Loucy (cell line): ENCODE data around the gene MOSMO.

Source experiments
- EZH2phosphoT487 ChIP-seq: fragments of 200-600 bp; IDR thresholded peaks from 2 replicates; pipeline ENCODE4 v1.6.1; 2018; ENCODE audit warnings: antibody characterized with exemption, mild to moderate bottlenecking, moderate library complexity, borderline replicate concordance
- TF ChIP-seq, protein P1 (sequence below): fragments of 200-600 bp; sonication (generic); conservative IDR thresholded peaks from 2 replicates; pipeline ENCODE4 v1.5.1; 2014; ENCODE audit warnings: mild to moderate bottlenecking, antibody characterized with exemption, low read length

DNA sequence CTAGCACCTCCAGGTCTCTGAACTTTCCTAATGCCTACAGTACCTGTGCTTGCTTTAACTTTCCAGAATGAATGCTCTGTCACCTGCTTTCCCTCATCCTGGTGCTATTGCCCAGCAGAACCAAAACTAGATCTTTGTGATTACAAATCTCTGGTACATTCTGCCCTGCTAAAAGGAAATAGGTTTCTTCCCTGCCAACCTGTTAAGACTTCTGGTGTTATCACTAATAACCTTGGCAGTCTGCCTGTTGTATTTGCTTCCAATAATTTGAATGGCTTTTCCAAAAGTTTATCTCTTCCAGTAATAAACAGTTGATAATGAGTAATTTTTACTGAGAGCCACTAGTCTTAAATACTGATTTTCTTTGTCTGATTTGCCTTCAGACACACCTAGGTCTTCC lies 22.4 kb upstream of the MOSMO start:
- TF ChIP-seq, protein P1, sequence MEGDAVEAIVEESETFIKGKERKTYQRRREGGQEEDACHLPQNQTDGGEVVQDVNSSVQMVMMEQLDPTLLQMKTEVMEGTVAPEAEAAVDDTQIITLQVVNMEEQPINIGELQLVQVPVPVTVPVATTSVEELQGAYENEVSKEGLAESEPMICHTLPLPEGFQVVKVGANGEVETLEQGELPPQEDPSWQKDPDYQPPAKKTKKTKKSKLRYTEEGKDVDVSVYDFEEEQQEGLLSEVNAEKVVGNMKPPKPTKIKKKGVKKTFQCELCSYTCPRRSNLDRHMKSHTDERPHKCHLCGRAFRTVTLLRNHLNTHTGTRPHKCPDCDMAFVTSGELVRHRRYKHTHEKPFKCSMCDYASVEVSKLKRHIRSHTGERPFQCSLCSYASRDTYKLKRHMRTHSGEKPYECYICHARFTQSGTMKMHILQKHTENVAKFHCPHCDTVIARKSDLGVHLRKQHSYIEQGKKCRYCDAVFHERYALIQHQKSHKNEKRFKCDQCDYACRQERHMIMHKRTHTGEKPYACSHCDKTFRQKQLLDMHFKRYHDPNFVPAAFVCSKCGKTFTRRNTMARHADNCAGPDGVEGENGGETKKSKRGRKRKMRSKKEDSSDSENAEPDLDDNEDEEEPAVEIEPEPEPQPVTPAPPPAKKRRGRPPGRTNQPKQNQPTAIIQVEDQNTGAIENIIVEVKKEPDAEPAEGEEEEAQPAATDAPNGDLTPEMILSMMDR: no peak
- TF ChIP-seq EZH2phosphoT487: no peak
